Sciatic nerve (tissue), 2 donors: ENCODE measurements around the gene HECW1. TPM values are rescaled to one million over a fixed set of nuclear protein-coding genes. Genes with fewer than 3 reads are reported as not detected.

Experiments used
- ATAC-seq: fragments of 200-7000 bp; cut with Tn5 transposase; one replicate; pipeline ENCODE4 v1.9.1; 2020; ENCODE audit warnings: mild to moderate bottlenecking, moderate library complexity
- DNase-seq: peaks from one replicate; pipeline ENCODE4 v3.0.0-alpha.2; 2020; ENCODE audit warnings: low spot score
- intact Hi-C: fragments of 100-400 bp; cut with DNase I; formaldehyde crosslinking; loops from one replicate; pipeline ENCODE4 v1.14.2; 2022
- total RNA-seq: library from RNA; stranded (reverse); fragmentation: NEBNext Ultra II Directional; extraction: Animal tissue kit (Norgen Biotek cat#: 25700); gene quantifications from one replicate; pipeline ENCODE4 v1.2.1, GENCODE V29; 2021
- donor health status: DM: no; HTN: no; CAD: no.
- donor health status: DM: no; HTN: no; CAD: no.

HECW1 gene
- total RNA-seq, 1 donor from 2014 or later: 4.8 TPM

GRCh38 chr7:43491123-43491522 lies 378.7 kb downstream of the HECW1 start:
- no peak for ATAC-seq
- intact Hi-C loops: no loop called here
- DNase-seq: no peak

- DNase-seq (no peak), ATAC-seq (peak; percentile 71)
- intact Hi-C loops: no loop called here
Measured at GRCh38 chr7:43491984-43492383, 379.5 kb downstream of the HECW1 start.

DNA sequence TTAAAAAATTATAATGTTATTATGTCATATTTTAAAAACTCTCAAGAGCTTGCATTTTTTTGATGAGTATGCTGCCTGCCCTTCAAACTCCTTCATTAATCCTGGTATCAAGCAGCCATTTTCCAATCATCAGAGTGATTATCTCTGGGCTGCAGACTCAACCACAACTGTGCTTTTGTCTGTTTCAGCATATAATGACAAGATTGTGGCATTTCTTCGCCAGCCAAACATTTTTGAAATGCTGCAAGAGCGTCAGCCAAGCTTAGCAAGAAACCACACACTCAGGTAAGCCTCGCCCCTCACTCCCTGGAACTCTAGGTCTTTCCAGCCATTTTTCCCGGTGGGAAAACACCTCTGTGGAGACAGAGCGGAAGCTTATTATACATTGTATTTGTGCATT lies 380.4 kb downstream of the HECW1 start:
- DNase-seq (no peak), ATAC-seq (no peak)
- intact Hi-C loops: no loop called here

GRCh38 chr7:43495572-43495971 lies 383.1 kb downstream of the HECW1 start:
- intact Hi-C loops: no loop called here
- no peak for DNase-seq
- no peak for ATAC-seq

DNA sequence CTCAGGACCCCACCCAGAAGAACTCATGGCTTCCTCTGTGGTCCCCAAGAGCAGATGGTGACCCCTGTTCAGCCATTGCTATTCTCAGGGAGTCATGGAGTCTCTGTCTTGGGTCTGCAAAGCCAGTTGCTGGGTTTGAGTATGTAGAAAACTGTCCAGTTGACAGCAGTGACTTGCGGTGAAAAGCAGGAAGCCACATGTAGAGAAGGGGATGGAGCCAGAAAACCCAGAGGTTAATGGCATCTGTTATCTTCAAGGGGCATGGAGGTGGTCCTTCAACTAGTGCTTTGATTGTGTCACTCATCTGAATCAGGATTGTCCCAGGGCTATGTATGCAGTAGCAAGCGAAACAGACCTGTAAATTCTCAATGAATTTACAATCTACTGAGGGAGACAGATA lies 384.1 kb downstream of the HECW1 start:
- intact Hi-C loops: no loop called here
- DNase-seq (no peak), ATAC-seq (no peak)

DNA sequence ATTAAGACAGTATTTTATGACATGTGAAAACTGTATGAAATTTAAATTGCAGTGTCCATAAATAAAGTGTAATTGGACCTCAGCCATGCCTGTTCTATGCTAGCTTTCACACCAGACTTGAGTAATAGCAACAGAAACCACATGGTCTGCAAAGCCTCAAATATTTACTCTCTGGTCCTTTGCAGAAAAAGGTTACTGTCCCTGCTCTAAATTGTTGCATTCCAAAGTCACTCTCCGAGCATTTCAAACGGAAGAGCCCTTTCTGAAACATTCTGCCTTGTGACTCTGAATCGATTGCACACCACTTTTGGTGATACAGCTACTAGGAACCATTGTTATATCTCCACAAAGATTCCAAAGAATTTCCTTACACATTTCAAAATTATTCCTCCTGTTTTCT lies 389.4 kb downstream of the HECW1 start:
- DNase-seq (no peak), ATAC-seq (no peak)
- intact Hi-C loops: no loop called here

- ATAC-seq (no peak), DNase-seq (no peak)
- intact Hi-C loops: no loop called here
Measured at GRCh38 chr7:43502941-43503340, 390.5 kb downstream of the HECW1 start.

DNA sequence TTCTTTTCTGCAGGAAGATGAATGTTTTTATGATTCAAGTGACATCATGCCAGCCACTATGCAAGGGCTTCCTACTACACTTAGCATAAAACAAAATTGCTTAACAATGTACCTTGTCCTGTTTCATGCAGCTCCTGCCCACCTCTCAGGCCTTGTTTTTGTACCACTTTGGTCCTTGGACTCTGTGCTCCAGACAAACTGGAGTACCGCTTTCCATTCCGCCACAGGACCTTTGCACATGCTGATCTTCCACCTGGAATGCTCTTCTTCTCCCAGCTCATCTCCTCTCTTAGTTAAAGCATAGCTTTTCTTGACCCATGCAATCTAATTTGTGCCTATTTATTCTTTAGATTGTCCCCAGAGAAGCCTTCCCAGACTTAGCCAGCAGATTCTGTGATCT lies 393.0 kb downstream of the HECW1 start:
- no peak for ATAC-seq
- intact Hi-C loops: no loop called here
- DNase-seq: no peak

- intact Hi-C loops: no loop called here
- ATAC-seq: no peak
- no peak for DNase-seq
Measured at GRCh38 chr7:43506460-43506859, 394.0 kb downstream of the HECW1 start.

DNA sequence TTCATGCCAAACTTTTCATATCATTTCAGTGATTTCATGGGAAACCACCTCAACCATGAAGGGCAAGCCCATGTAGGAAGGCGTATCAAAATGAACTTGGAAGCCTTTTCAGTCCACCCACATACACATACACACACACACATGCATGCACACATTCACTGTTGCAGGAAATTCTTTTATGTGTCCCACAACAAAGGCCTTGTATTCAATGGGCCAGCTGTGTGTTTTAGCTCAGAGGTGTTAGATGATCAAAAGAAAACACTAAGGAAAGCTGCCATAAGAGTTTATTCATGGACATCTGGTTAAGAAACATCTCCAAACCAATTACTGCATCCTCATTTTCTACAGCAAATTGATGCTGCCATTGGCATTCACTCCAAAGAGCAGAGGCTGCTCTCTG lies 396.0 kb downstream of the HECW1 start:
- no peak for ATAC-seq
- intact Hi-C loops: no loop called here
- no peak for DNase-seq

DNA sequence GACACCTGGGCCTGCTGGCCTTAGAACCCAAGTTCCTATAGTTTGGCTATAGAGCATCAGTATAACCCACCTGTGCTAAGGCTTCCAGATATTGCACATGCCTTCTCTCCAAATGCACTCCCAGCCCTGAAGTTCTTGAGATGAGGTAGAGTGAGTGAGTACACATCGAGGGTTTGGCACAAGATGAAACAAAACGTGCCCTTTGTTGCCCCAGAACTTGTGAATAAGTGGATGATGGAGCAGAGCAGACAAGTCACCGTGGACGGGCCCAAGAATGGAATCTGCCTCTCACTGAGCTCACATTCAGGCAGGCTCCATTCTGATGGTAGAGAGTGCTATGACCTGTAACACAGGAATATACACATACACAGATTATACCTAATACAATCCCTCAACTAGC lies 397.5 kb downstream of the HECW1 start:
- intact Hi-C loops: no loop called here
- DNase-seq (no peak), ATAC-seq (no peak)

DNA sequence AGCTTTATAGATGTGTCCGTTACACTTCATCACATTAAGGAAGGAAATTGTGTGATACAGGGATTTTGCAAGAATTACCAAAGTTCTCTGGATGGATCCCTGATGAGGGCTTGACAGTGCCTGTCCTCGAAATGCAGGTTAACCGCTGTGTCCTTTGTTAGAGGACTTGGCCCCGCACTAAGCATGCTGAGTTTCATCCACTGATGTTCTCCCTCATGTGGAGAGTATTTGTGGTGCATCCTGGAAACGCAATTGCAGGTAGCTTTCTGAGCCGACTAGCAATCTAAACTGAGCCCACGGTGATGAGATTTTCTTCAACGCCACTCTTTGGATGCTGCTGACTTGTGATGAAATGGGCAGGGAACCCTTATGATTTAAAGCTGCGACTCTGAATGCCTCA lies 398.6 kb downstream of the HECW1 start:
- no peak for ATAC-seq
- DNase-seq: no peak
- intact Hi-C loops: no loop called here

- intact Hi-C loops: no loop called here
- ATAC-seq (no peak), DNase-seq (no peak)
Measured at GRCh38 chr7:43511769-43512515, 399.5 kb downstream of the HECW1 start.

GRCh38 chr7:43513251-43513650 lies 400.8 kb downstream of the HECW1 start:
- DNase-seq: no peak
- ATAC-seq: no peak
- intact Hi-C loops: no loop called here

GRCh38 chr7:43516581-43517342 lies 404.3 kb downstream of the HECW1 start:
- ATAC-seq (no peak), DNase-seq (no peak)
- intact Hi-C loops: no loop called here

DNA sequence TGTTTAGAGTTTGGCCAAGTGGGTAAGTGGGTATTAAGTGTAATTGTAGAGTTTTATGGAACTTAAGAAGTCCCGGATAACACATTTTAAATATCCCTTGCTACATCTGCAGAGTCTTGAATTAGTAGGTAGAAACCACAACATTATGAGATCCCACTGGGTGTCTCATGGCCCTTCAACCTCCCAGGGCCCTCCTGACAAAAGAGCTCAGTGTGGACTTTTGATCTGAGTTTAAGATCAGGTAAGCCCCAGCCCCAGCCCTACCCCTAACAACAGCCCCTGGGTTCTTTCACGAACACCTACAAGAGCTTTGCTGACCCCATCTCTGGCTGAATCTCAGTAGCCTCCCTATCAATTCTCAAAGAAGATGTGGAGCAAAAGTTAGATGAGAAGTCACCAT lies 405.0 kb downstream of the HECW1 start:
- DNase-seq (no peak), ATAC-seq (no peak)
- intact Hi-C loops: no loop called here

DNA sequence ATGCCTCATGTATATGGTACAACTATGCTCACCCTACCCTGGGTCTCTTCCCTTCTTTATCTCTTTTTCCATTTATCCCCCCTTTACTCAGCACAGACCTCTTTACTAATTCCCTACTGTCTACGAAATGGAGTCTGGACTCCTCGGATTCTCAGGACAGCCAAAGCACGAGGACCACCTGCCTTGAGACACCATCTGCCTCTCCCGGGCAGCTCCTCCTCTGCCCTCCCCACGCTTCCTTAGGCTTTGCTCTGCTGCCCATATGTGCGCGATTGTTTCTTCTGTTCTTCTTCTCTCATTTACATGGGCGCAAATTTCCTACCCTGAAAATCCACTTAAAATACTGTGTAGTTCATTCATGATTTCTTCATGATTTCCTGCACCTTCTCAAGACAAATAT lies 407.8 kb downstream of the HECW1 start:
- DNase-seq (no peak), ATAC-seq (no peak)
- intact Hi-C loops: no loop called here

- no peak for DNase-seq
- peak; percentile 44 for ATAC-seq
- intact Hi-C loops: no loop called here
Measured at GRCh38 chr7:43522406-43523156, 410.1 kb downstream of the HECW1 start.

GRCh38 chr7:43528576-43529354 lies 416.3 kb downstream of the HECW1 start:
- DNase-seq (no peak), ATAC-seq (no peak)
- intact Hi-C loops: no loop called here
